IPS DF 19.7 (cell line): Measurements from ENCODE around the gene ABCE1.
A peak's percentile ranks its signal among the peaks of the same experiment; 100 is the strongest.

Source experiments
- DNase-seq: peaks from one replicate; pipeline ENCODE4 v3.0.0-alpha.2; 2013; ENCODE audit warnings: low read depth, low spot score

The ABCE1 gene

DNA sequence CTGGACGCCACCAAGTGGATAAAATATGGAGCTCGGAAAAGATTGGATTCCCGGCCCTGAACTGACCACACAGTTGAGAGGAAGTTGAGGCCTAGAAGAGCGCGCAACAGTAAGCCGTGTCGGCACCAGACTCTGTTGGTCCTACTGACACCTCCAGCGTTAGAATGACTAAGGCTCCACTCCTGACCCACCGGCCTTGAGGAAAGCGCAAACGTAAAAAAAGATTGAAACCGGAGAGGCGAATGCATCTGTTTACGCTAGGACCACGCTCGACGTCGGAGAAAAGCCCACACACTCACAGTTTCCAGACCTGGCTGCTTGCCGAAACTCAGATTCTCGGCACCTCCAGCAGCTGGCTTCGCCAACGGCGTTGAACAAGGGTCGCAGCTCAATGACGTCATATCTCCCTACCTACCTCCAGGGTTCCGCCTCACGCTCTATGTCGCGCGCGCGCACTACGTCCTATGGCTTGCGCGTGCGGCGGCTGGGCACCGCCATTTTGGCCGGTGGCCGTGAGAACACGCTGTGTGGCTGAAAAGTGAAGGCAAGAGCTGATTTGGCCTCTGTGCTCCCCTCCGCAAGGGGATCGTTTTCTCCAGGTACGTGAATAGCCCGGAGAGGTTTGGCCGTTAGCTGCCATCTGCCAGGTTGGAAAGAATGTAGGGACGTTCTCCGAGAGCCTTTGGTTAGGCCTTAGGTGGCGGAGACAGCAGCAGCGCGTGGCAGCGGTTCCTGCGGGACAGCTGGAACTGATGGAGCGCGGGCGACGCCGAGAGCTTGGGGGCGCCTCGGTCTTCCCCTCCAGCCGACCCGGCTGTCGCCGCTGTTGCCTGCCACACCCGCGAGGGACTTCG is at the start of gene ABCE1, which contains the start of gene ANAPC10:
TSS of gene ABCE1 (plus strand) at position 491 of the 854 bp plus-strand sequence. CDS start 6,102 bp downstream, outside the sequence.
TSS of gene ANAPC10 (minus strand) at position 376 of the 854 bp plus-strand sequence. CDS start 2,097 bp downstream, outside the sequence.
- peak; percentile 96 for DNase-seq

- no peak for DNase-seq
These were observed 49.3 kb upstream of the ABCE1 start for GRCh38 chr4:145048817-145049216.

GRCh38 chr4:145049241-145049640 is 48.9 kb upstream of the ABCE1 start:
- DNase-seq: no peak

GRCh38 chr4:145055533-145056257 is 42.4 kb upstream of the ABCE1 start:
- no peak for DNase-seq

GRCh38 chr4:145056325-145057130 is 41.6 kb upstream of the ABCE1 start:
- DNase-seq: no peak

GRCh38 chr4:145058256-145058655 is 39.9 kb upstream of the ABCE1 start:
- no peak for DNase-seq

DNA sequence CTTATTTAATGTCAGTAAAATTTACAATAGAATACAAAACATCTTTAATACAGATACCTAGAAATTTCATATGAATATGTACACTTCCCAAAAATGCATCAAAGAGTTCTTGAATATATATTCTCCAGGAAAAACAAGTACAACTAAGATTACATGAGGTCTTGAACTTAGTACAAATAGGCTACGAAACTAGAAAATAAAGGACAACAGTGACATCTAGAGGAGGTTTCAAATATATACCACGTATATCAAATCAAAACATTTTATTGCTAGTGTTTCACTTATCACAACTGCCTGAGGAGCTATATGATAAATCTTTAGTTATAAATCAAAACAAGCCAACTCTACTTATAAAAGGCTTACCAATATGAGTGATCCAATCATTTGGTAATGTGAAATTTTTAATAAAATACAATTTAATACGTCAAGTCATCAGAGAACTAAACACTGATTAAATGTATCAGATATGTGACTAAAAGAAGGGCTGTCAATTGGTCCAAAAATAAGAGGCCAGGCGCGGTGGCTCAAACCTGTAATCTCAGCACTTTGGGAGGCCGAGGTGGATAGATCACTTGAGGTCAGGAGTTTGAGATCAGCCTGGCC is 36.7 kb upstream of the ABCE1 start:
- DNase-seq: no peak

DNA sequence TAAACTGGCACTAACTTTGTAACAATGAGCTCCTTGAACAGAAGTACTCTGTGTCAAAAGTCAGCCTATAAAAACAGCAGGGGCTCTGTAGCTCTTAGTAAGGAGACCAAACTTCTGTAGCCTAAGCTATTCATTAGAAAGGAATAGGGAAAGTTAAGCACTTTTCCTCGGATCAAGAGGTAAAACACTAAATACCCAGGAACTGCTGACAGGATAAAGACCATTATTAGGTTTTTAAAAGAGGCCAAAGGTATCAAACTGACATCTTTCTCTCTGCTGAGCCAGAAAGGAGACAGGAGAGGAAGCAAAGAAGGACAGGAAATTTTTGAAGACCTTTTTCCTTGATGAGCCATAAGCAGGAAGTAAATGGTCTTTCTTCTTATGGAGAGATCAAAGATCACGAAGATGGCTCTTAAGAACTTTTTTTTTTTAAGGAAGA is 32.0 kb upstream of the ABCE1 start:
- peak; percentile 20 for DNase-seq

DNA sequence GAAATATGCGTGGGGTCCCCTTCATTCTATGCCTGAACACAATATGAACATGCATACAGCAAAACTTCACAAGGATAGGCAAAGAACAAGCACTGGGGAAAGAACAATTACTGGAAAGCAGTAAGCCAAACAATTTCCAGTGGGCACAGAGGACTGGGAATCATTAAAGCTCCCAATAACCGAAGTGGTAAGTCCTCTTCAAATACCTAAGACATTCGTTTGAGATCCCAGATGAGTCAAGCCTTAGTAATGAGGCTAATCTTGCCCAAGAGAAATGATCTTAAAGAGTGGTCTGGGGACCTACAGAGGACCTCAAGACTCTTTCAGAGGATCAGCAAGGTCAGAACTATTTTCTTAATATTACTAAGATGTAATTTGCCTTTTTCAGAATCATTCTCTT is 28.8 kb upstream of the ABCE1 start:
- no peak for DNase-seq

DNA sequence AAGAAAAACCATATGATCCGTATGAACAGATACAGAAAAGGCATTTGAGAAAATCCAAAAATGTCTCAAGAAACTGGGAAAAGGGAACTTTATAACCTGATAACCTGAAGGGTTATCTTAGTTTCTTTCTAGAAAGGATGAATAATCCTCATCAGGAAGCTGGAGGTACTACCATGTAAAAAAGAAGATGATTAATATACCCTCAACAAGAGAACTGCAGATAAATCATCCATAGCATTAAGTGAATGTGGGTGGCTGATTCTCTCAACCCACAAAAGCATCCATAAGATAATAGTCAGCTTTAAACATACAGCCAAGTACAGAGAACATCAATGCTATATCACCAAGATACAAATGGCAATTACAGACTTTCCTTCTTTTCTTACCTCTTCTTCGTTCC is 26.6 kb upstream of the ABCE1 start:
- DNase-seq: no peak

- no peak for DNase-seq
These were observed 22.2 kb upstream of the ABCE1 start for GRCh38 chr4:145075742-145076468.

DNA sequence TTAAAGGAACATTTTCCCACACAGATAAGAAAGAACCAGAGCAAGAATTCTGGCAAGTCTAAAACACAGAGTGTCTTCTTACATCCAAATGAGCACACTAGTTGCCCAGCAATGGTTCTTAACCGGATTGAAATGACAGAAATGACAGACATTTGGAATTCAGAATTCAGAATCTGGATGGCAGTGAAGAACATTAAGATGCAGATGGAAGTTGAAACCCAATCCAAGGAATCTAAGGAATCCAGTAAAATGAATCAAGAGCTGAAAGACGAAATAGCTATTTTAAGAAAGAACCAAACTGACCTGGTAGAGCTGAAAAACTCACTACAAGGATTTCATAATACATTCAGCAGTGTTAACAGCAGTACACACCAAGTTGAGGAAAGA is 21.6 kb upstream of the ABCE1 start:
- DNase-seq: no peak

DNA sequence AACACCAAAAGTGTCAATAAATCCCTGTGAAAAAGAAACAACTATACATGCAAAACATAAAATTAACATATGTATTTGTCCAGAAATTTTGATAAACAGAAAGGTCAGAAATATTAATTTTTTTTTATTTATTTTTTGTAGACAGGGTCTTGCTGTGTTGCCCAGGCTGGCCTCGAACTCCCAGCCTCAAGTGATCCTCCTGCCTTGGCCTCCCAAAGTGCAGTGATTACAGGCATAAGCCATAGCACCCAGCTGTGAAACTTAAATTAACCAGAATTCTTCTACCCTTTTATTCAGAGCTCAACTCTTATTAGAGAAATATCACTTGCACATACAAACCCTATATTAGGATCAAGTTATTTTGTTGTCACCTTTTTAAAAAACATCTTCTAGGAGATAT is 16.4 kb upstream of the ABCE1 start:
- DNase-seq: no peak

DNA sequence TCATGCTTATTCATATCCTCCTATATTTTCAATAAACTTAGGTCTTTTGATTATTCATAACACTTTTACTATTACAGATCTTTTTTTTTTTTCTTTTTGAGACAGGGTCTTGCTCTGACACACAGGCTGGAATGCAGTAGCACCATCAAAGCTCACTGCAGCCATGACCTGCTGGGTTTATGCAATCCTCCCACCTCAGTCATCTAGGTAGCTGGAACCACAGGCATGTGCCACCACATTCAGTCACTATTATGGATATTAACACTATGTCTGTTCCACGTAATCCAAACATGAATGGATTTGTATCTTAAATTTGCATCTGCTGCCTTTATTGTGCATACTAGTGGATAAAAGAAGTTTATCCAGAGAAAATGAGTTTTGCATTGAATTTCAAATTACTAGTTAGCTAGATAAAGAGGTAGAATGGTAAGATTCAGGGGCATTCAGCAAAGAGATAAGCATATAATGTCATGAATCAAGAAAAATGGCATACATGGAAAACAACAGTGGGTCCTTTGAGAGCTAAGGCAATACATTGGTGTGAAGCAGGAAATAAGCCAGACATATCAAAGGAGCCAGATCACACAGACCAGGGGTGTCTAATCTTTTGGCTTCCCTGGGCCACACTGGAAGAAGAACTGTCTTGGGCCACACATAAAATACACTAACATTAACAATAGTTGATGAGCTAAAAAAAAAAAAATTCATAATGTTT is 14.1 kb upstream of the ABCE1 start:
- no peak for DNase-seq

GRCh38 chr4:145090380-145090779 is 7.7 kb upstream of the ABCE1 start:
- DNase-seq: no peak

DNA sequence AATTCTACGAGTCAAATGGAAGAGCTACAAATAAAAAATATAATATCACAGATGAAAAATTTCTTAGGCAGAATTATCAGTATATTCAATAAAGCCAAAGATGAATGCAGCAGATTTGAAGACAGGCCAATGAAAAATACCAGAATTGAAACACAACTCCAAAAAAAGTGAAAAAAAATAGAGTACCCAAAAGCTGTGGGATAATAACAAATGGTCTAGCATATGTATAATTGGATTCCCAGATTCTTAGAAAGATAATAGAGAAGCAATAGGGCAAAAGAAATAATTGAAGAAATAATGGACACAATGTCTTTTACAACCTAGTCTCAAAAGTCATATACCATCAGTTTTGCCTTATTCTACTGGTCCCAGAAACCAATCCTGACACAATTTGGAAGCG is 4.5 kb upstream of the ABCE1 start:
- no peak for DNase-seq

DNA sequence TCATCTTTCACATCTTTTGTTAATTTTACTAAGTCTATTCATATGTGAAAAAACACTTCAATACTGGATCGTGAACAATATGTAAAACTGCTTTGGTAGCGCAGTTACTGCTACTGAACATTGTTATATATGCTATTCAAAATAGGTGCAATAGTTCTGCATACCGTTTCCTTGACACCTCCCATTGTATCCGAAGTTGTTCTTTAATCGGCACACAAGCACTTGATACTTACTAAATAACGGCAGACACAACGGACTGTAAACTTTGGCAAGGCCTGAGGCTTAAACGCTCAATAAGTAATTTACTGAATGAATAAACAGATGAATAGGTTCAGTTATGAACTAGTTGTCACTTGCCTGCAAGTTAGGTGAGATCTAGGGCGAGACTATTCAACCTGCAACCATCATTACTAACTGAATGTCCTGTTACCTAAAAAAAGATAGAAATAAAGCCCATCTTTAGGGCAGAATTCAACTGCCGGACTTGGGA is 735 bp upstream of the ABCE1 start:
- no peak for DNase-seq

DNA sequence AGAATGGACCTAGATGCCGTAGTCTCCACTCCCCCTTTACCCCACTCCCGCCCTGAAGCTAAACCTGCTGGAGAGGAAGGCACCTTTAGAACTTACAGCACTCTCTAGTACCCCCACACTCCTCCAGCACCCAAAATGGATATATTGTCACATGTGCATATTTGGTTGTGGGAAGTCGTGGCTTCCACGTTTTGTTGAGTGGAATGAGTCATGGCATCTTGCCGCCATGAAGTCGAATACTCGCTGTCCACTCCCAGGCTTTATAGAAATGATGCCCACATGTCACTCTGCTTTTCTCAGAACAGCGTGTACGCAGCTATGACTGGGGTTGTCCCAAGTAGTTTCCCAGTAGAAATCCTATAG is 545 bp downstream of the ABCE1 start:
- DNase-seq: no peak

DNA sequence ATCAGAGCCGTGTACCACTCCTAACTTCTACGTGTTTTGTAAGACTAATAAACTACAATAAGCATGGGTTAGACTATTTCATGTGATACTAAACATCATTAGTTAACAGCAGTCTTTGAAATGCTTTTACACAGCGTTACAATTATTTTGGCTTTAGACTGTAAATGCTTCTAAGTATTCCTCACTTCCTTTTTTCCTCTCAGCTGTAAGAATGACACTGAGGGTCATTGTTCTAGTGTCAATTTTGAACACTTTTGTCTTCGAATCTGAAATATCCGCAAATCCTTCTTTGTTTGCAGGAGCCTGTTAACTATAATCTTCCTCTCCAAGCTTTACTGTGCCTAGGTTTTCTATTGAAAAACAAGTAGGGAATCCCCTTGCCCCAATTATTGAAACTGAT is 1.5 kb downstream of the ABCE1 start:
- DNase-seq: no peak

- DNase-seq: no peak
These were observed 3.0 kb downstream of the ABCE1 start for GRCh38 chr4:145101091-145101490.
